HG03066 (cell line): ENCODE measurements around the gene C14orf180.

Experiments used
- ATAC-seq: cut with Tn5 transposase; IDR thresholded peaks from one replicate; pipeline ENCODE4 v1.9.1; 2021; ENCODE audit warnings: low read depth; ENCODE audit not compliant: unreplicated experiment

Gene C14orf180

GRCh38 chr14:104549536-104550339 is 29.8 kb upstream of the C14orf180 start:
- ATAC-seq, result no peak

GRCh38 chr14:104550340-104550860 is 29.2 kb upstream of the C14orf180 start:
- no peak for ATAC-seq

DNA sequence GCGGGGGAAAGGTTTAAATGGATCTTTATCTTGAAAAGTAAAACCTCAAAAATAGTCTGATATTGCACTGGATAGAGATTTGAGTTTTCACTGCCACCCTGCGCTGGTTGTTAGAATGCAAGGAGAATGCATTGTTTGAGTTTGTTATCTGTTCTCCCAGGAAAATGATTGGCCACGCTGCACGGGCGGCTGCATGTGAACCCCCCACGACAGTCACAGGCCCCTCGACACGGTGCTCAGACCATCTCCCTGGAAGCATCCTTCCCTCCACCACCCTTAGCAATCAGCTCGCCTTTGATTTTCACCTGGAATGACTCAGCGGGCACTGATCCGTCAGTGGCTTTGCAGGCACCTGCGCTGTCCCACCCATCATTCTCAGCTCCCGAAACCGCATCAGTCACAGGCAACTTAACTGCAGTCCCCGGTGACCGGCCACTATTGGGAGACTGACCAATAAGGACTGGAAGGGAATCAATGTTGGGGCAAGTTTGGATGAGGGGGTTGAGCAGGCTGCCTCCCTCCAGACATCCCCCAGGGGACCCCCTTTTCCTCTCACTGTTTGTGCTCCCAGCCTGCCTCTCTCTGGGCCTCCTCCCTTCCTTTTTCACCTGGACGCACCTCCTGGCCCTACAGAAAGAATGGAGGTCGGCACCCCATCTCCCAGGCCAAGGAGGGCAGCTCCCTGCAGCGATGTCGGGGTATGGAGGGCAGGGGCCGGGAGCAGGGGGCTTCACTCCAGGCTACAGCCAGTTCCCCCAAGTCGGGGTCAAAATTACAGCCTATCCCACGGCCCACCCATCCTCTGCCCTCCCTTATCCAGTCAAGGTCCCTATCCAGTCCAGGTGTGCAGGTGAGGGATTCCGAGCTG is 28.5 kb upstream of the C14orf180 start:
- ATAC-seq, result no peak

DNA sequence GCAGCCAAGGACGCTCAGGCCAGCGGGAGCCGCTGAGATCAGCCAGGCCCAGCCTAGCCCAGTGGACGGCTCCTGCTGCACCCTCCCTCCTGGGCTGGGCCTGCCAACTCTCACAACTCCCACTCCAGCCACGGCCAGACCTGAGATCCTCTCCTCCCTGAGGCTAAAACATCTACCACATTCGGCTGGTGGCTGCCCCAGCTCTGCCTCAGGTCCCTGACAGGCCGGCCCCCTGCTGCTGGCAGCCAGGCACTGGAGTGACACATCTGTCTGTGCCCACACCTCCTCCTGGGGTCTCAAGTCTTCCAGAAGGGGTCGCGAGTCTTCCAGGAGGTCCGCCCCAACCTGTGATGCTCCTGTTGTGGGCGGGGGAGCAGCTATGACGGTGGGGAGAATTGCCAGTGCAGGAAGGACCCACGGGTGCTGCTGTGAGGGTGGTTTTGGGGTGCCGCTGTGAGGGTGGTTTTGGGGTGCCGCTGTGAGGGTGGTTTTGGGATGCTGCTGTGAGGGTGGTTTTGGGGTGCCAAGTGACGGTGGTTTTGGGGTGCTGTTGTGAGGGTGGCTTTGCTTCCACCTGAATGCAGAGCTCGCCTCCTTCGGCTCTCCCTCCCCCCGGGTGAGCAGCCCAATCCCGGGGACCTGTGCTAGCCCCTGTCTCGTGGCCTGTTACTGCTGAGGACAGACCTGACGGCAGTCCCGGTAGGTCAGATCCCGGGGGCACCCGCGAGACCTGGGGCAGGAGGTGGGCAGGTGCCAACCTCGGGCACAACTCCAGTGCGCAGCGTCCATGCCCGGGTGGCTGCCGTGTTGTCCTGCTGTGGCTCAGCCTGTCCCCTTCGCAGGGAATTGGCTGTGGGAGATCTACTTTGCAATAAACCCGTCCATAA is 27.5 kb upstream of the C14orf180 start:
- ATAC-seq, result no peak

DNA sequence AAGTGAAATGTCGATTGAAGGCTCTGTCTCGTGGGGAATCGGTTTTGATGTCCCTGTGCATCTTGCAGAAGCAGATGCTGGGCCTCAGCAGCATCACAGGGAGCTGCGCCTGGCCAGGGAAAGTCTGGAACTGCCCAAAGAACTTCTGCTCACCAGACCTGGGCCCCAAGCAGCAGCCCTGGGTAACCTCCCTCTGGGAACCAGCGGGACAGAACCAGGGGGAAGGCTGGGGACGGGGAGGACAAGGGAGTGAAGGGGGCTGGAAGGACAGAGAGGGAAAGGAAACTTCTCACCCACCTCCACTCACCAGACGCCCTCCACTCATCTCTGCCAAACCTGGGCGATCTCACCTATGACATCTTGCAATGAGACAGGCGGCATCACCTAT is 26.8 kb upstream of the C14orf180 start:
- ATAC-seq, result no peak

DNA sequence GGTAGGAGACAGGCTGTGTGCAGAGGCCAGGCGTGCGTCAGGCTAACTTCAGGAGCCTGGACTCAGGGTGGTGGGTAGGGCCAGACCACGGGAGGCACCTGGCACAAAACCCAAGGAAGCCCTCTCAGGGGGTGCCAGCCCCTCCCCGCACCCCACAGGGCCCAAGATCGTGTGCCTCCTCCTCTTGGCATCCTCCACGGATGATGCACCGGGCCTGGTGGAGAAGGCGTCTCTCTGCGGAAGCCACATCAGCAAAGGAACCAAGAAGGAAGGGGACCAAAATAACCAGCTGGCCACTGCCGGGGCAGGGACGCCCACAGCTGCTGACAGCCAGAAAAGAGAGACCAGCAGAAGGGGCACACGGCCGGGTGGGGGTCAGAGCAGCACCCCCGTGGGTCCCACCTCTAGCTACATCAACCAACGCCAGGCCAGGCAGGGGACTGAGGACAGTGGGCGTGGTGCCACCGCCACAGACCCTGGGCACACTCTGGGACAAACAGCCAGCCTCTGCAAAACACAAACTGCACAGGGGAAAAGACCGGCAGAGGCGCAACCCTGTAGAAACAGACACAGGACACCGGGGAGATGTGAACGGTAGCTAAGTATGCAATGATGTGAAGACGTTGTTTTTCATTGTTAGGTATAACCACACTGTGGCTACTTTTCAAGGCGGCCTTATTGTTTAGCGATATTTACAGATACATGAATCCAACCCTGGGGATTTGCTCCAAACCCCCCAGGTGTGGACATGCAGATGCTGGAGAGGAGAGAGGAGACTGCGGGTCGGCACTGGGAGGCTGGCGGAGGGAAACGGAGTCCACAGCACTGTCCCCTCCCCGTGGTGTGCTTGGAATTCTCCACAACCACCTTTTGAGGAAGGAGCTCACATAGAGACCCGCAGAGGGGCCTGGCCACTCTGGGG is 26.1 kb upstream of the C14orf180 start:
- ATAC-seq, result no peak

DNA sequence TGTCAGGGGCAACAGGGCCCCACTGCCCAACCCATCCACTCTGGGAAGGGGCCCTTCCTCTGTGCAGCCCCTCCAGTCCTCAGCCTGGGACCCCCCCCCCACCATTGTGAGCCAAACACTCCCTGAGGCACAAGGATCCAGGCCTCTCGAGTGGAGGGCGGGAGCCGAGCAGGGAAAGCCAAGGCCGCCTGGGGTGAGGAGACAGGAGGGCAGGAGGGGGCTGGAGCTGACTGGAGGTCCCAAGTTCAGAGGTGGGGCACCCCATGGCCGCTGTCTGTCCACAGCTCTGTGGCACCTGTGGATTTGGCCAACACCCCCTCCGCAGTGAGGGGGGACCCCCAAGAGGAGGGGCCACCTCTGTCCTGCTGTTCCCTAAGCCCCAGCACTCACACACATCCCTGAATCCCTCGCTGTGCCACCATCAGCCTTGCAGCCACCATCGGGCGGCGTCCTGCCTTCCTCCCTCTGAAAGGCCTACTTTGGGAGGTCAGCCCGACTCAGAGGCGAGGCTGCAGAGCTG is 25.4 kb upstream of the C14orf180 start:
- ATAC-seq, result no peak

GRCh38 chr14:104554608-104555429 is 24.7 kb upstream of the C14orf180 start:
- ATAC-seq, result no peak

DNA sequence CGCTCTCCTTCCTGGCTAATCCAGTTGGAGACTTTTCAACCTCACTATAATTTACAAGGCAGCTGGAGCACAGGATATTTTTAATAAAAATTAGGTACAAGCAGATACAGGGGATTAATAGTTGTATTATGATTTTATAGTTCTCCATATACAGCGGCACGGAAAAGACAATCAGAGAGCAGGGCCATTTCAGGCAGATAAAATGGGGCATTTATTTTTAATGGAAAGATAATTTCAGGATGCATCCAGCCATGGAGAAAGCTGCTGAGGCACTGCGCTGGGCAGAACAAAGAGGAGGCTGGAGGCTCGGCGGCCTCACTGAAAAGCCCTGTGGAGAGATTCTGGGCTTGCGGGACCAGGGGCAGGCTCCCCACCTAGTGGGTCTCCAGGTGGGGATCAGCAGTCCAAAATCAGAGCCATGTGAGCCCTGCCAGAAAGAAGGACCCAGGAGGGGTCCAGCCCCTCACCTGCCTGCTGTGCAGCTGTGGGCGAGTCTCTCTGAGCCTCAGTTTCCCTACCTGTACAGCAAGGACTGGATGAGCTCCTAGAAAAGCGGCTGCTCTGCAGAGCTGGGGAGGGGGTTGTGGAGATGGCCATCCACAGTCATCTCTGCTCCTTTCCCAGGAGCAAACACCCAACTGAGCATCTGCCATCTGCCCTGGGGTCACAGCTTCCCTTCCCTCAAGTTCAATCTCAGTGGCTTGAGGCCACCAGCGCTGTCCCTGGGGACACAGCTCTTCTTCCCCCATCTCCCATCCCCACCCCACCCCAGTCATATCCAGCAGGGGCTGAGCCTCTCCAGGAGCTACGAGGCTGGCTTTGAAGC is 23.9 kb upstream of the C14orf180 start:
- no peak for ATAC-seq

- ATAC-seq, result no peak
Measured at GRCh38 chr14:104556256-104557021, 23.1 kb upstream of the C14orf180 start.

- no peak for ATAC-seq
Measured at GRCh38 chr14:104557086-104557485, 22.5 kb upstream of the C14orf180 start.

- ATAC-seq, result no peak
Measured at GRCh38 chr14:104557766-104558165, 21.8 kb upstream of the C14orf180 start.

DNA sequence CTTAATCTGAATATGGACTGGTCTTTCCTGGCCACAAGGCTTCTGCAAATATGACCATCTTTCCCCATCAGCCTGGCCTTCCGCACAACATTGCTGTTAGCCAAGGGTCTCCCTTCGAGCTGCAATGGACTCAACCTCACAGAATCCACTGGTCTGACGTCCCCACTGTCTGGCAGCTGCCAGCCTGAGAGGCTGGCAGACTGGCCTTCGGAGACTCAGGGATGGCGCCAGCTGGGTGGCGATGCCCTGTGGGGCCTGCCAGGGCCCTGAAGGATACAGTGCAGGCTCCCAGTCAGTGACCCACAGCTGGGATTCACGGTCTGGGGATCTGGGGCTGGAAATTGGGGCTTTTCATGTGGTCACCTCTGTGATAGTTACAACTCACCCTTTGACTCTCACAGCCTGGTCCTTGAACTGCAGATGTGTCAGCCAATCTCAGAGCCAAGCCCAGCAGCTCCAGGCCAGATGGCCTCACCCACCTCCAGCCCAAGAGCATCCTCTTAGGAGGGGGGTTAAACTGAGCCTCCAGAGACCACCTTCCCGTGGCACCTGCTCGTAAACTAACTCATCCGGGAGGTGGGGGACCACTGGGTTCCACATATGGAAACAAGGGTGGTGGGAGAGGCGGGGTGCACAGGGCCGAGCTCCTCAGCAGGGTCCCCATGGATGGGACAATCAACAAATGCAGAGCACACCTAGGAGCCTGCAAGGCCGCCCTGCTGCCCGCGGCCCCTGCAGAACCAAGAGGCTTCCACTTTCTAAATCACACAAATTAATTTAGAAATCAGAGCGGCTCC is 21.1 kb upstream of the C14orf180 start:
- no peak for ATAC-seq

- no peak for ATAC-seq
Measured at GRCh38 chr14:104559028-104559803, 20.3 kb upstream of the C14orf180 start.
